ENCODE data around the gene ULBP1. TPM values are rescaled to one million over a fixed set of nuclear protein-coding genes. Genes with fewer than 3 reads are reported as not detected.

The ULBP1 gene
- total RNA-seq, 4 donors from 2014 or later = not detected

DNA sequence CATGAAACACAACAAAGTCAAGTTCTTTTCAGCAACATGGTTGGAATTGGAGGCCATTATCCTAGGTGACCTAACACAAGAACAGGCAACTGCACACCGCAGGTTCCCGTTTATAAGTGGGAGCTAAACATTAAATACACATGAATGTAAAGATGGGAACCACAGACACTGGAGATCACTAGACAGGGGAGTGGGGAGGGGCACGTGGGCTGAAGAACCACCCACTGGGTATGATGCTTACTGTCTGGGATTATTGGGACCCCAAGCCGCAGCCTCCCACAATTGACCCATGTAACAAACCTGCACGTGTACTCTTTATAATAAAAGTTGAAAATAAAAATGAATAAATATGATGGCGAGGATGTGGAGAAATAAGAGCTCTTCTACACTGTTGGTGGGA, 32.2 kb upstream of the ULBP1 start:
- DNase-seq = no peak
- Histone ChIP-seq H3K4me3 (no peak overlapping the region), H3K27me3 (peaks cover 86% of the 10 kb centered on the region), H3K4me1 (peaks cover 0 to under 1% (median 0%) of the 10 kb centered on the region in 4 donors), H3K36me3 (no peaks in the 10 kb centered on the region), H3K27ac (no peak overlapping the region), H3K9me3 (no peaks in the 10 kb centered on the region)
- in situ Hi-C loops (cut with MboI; ENCODE audit: low pct_ligation_motif_present in 1 of 4, low pct_unique_long_range_greater_than_20kb in 1 of 4, low sequenced_read_pairs in 3 of 4) = loop anchor here in 3 of 4 donors (5.0 to 10.0 kb wide), 4 partner anchors 83 to 99 kb away; partner anchors contain the start of gene RAET1L (in 1 of the 3)
- intact Hi-C loops (cut with DNase I; ENCODE audit: low total_unique reads) = no loop called here
- 63 to 72% methylated on average over 3 to 6 of the region's 6 CpGs for WGBS, 2 donors (ENCODE audit: low coverage in 1 of 2)
- TF ChIP-seq, protein P1, sequence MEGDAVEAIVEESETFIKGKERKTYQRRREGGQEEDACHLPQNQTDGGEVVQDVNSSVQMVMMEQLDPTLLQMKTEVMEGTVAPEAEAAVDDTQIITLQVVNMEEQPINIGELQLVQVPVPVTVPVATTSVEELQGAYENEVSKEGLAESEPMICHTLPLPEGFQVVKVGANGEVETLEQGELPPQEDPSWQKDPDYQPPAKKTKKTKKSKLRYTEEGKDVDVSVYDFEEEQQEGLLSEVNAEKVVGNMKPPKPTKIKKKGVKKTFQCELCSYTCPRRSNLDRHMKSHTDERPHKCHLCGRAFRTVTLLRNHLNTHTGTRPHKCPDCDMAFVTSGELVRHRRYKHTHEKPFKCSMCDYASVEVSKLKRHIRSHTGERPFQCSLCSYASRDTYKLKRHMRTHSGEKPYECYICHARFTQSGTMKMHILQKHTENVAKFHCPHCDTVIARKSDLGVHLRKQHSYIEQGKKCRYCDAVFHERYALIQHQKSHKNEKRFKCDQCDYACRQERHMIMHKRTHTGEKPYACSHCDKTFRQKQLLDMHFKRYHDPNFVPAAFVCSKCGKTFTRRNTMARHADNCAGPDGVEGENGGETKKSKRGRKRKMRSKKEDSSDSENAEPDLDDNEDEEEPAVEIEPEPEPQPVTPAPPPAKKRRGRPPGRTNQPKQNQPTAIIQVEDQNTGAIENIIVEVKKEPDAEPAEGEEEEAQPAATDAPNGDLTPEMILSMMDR (IDR thresholded peaks at IDR 0.05) = no peak
- TF ChIP-seq EP300 (IDR thresholded peaks at IDR 0.05; ENCODE audit: low read depth) (no peak), POLR2AphosphoS5 (IDR thresholded peaks at IDR 0.05) (no peak), POLR2A (IDR thresholded peaks at IDR 0.05) (no peak)

DNA sequence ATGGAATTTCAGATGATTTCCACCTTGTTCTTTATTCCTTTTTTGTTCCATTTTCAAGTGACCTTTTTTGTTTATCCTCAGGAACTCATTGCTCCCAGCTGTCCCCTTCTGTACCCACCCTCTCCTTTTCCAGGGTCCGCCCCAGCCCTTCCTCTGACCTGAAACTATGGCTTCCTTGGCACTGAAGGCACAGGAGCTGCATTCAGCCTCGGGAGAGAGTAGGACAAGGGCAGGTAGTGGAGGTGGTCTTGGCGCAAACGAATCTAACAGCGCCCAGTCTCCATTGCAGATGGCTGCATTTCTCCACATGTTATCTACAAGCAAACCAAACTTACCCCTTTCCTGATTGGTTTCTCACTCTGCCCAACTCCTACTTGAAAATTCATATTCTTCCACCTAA, 30.7 kb upstream of the ULBP1 start:
- TF ChIP-seq POLR2AphosphoS5 (IDR thresholded peaks at IDR 0.05) (no peak), POLR2A (IDR thresholded peaks at IDR 0.05) (no peak)
- TF ChIP-seq, protein P1 (IDR thresholded peaks at IDR 0.05) = no peak
- no peaks in the 10 kb centered on the region for H3K9me3 ChIP-seq
- in situ Hi-C loops (cut with MboI; ENCODE audit: low pct_ligation_motif_present in 1 of 4, low pct_unique_long_range_greater_than_20kb in 1 of 4, low sequenced_read_pairs in 3 of 4) = loop anchor here in 3 of 4 donors (5.0 to 10.0 kb wide), 4 partner anchors 82 to 101 kb away; partner anchors contain the start of gene RAET1L (in 1 of the 3)
- no peak overlapping the region for H3K27ac ChIP-seq
- no peaks in the 10 kb centered on the region for H3K36me3 ChIP-seq
- DNase-seq = no peak
- H3K4me1 ChIP-seq = peaks cover 0 to under 1% (median under 1%) of the 10 kb centered on the region in 4 donors
- H3K27me3 ChIP-seq = peaks cover 93% of the 10 kb centered on the region
- H3K4me3 ChIP-seq = no peak overlapping the region
- 50 to 58% methylated on average over 5 of the region's 5 CpGs for WGBS, 2 donors (ENCODE audit: low coverage in 1 of 2)
- intact Hi-C loops (cut with DNase I; ENCODE audit: low total_unique reads) = no loop called here

DNA sequence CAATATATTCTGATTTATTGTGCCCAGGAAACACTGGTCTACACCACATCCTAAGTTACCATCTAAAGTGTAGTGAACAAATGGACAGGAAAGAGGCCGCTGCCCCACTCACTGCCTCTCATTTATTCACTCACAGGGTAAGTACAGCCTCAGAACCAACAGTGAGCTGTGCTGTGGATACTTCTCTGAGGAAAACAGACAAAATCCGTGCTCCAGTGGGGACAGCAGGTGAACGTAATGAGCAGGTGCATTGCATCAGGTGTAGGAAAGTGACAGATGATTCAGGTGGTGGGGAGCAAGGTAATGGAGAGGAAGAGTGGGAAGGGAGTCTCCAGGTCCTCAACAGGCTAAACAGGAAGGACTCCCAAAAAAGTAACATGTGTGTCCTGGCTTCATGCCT, 30.3 kb upstream of the ULBP1 start:
- Histone ChIP-seq H3K4me1 (peaks cover 3 to 4% (median 4%) of the 10 kb centered on the region in 4 donors), H3K36me3 (no peaks in the 10 kb centered on the region), H3K9me3 (no peaks in the 10 kb centered on the region), H3K27ac (no peak overlapping the region), H3K27me3 (peaks cover 95% of the 10 kb centered on the region), H3K4me3 (no peak overlapping the region)
- 25 to 50% methylated on average over 2 to 3 of the region's 3 CpGs for WGBS, 2 donors (ENCODE audit: low coverage in 1 of 2)
- intact Hi-C loops (cut with DNase I; ENCODE audit: low total_unique reads) = no loop called here
- in situ Hi-C loops (cut with MboI; ENCODE audit: low pct_ligation_motif_present in 1 of 4, low pct_unique_long_range_greater_than_20kb in 1 of 4, low sequenced_read_pairs in 3 of 4) = loop anchor here in 3 of 4 donors (5.0 to 10.0 kb wide), 4 partner anchors 81 to 101 kb away; partner anchors contain the start of gene RAET1L (in 1 of the 3)
- DNase-seq = no peak
- TF ChIP-seq POLR2A (IDR thresholded peaks at IDR 0.05) = no peak
- TF ChIP-seq EP300 (IDR thresholded peaks at IDR 0.05; ENCODE audit: low read depth) = no peak
- TF ChIP-seq, protein P1 (IDR thresholded peaks at IDR 0.05) = no peak

DNA sequence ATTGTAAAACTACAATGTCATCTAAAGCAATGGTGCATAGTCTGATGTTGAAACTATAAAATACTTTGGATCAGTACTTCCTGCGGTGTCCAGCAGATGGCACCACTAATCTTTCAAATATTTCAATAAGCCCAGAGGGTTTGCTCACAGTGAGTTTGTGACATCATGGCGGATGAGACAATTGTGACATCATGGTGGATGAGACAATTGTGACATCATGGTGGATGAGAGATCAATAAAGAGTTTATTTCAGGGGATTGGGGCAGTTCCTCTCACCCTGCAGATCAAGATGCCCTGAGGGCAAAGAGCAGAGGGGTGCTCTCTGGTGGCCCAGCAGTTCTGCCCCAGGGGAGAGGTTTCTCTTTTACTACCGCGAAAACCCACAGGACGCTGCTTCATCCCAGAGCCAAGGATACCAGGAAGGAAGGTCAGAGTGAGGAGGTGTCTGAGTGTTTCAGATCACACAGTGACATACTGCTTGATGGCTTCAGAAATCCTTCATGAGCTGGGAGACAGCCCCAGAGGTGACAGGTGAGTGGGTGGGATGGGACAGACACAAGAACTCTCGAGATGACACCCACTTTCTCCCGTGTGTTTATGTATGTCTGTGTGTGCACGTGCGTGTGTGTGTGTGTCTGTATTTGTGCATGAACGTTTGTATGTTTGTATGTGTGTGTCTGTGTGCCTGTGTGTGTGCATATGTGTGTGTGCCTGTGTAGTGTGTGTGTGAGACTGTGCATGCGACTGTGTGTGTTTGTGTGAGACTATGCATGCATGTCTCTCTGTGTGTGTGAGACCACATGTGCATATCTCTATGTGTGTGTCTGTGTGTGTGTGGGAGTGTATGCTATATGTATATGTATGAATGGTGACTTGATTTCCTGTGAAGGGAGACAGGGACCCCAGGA, 29.2 kb upstream of the ULBP1 start:
- Histone ChIP-seq H3K36me3 (no peaks in the 10 kb centered on the region), H3K4me3 (no peak overlapping the region), H3K4me1 (peaks cover 5 to 12% (median 10%) of the 10 kb centered on the region in 4 donors), H3K27me3 (peaks cover 95% of the 10 kb centered on the region), H3K9me3 (no peaks in the 10 kb centered on the region), H3K27ac (no peak overlapping the region)
- DNase-seq = peak; percentile 75
- TF ChIP-seq POLR2AphosphoS5 (IDR thresholded peaks at IDR 0.05) (no peak), POLR2A (IDR thresholded peaks at IDR 0.05) (no peak)
- TF ChIP-seq, protein P1 (IDR thresholded peaks at IDR 0.05) = peak; percentile 68 to 84 (median 81)
- WGBS, 2 donors (ENCODE audit: low coverage in 1 of 2) = 6 to 34% methylated on average over 2 to 11 of the region's 11 CpGs
- in situ Hi-C loops (cut with MboI; ENCODE audit: low pct_ligation_motif_present in 1 of 4, low pct_unique_long_range_greater_than_20kb in 1 of 4, low sequenced_read_pairs in 3 of 4) (loop anchor here in 3 of 4 donors (5.0 to 10.0 kb wide), 4 partner anchors 80 to 102 kb away; partner anchors contain the start of gene RAET1L (in 1 of the 3)), intact Hi-C loops (cut with DNase I; ENCODE audit: low total_unique reads) (loop anchor here (2.0 kb wide), 1 partner anchor 82 kb away; no protein-coding TSS in a partner anchor)

Measured in transverse colon (tissue), 4 donors.